Uterus (tissue), 2 donors: ENCODE data around the gene HIVEP1.

Experiments
- POLR2A ChIP-seq, 2 donors: fragments of 450-650 bp; IDR thresholded peaks; one replicate each; pipeline ENCODE4 v1.6.1; 2016; ENCODE audit warnings: antibody characterized with exemption in 2 of 2, mild to moderate bottlenecking in 1 of 2, moderate library complexity in 1 of 2
- TF ChIP-seq, protein P1 (sequence below), 4 experiments: fragments of 200-600 bp in 2 of 4; fragments of 450-650 bp in 2 of 4; sonication (generic) in 2 of 4; IDR thresholded peaks; one replicate each; pipeline ENCODE4 v1.5.1; 2016 to 2019; ENCODE audit warnings: antibody characterized with exemption in 4 of 4, mild to moderate bottlenecking in 2 of 4, moderate library complexity in 1 of 4

DNA sequence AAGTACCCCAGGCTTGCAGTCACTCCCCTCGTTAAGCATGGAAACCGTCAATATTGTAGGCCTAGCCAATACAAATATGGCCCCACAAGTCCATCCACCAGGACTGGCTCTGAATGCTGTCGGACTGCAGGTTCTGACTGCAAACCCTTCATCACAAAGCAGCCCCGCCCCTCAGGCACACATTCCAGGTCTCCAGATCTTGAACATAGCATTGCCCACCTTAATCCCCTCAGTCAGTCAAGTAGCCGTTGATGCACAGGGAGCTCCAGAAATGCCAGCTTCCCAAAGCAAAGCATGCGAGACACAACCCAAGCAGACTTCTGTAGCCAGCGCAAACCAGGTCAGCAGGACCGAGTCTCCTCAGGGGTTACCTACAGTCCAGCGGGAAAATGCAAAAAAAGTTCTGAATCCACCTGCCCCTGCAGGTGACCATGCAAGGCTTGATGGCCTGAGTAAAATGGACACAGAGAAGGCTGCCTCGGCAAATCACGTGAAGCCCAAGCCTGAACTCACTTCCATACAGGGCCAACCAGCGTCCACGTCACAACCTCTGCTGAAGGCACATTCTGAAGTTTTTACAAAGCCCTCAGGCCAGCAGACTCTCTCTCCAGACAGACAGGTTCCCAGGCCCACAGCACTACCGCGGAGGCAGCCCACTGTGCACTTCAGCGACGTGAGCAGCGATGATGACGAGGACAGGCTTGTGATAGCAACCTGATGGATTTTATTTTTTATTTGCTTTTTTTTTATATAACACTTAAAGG lies 151.8 kb downstream of the HIVEP1 start:
- TF ChIP-seq, protein P1, sequence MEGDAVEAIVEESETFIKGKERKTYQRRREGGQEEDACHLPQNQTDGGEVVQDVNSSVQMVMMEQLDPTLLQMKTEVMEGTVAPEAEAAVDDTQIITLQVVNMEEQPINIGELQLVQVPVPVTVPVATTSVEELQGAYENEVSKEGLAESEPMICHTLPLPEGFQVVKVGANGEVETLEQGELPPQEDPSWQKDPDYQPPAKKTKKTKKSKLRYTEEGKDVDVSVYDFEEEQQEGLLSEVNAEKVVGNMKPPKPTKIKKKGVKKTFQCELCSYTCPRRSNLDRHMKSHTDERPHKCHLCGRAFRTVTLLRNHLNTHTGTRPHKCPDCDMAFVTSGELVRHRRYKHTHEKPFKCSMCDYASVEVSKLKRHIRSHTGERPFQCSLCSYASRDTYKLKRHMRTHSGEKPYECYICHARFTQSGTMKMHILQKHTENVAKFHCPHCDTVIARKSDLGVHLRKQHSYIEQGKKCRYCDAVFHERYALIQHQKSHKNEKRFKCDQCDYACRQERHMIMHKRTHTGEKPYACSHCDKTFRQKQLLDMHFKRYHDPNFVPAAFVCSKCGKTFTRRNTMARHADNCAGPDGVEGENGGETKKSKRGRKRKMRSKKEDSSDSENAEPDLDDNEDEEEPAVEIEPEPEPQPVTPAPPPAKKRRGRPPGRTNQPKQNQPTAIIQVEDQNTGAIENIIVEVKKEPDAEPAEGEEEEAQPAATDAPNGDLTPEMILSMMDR (IDR thresholded peaks at IDR 0.05): no peak
- no peak for TF ChIP-seq POLR2A (IDR thresholded peaks at IDR 0.05)
